ENCODE data around the gene NECTIN2.

NECTIN2 gene

GRCh38 chr19:44871809-44872208, 25.7 kb downstream of the NECTIN2 start:
- no peaks in the 10 kb centered on the region for H3K36me3 ChIP-seq (ENCODE audit: insufficient read depth)
- no peak overlapping the region for H3K4me2 ChIP-seq
- H2AFZ ChIP-seq (ENCODE audit: low read depth) = no peak overlapping the region
- H4K20me1 ChIP-seq (ENCODE audit: insufficient read depth) = no peaks in the 10 kb centered on the region
- no peak overlapping the region for H3K4me3 ChIP-seq (IDR thresholded peaks at IDR 0.05; ENCODE audit: insufficient read depth, low read depth, low read length)
- H3K79me2 ChIP-seq (ENCODE audit: insufficient read depth, low read depth) = no peaks in the 10 kb centered on the region
- no peaks in the 10 kb centered on the region for H3K4me1 ChIP-seq (ENCODE audit: low read depth, poor library complexity, severe bottlenecking)
- TF ChIP-seq CTCF (conservative IDR thresholded peaks at IDR 0.05; ENCODE audit: low read depth, low read length) = no peak
- no peak overlapping the region for H3K27ac ChIP-seq
- H3K9ac ChIP-seq = no peak overlapping the region
- H3K27me3 ChIP-seq (ENCODE audit: insufficient read depth, low read depth) = no peaks in the 10 kb centered on the region

- Histone ChIP-seq H2AFZ (ENCODE audit: low read depth) (no peak overlapping the region), H4K20me1 (ENCODE audit: insufficient read depth) (no peaks in the 10 kb centered on the region), H3K4me3 (IDR thresholded peaks at IDR 0.05; ENCODE audit: insufficient read depth, low read depth, low read length) (no peak overlapping the region), H3K4me2 (no peak overlapping the region), H3K9ac (no peak overlapping the region), H3K27ac (no peak overlapping the region), H3K79me2 (ENCODE audit: insufficient read depth, low read depth) (no peaks in the 10 kb centered on the region), H3K27me3 (ENCODE audit: insufficient read depth, low read depth) (no peaks in the 10 kb centered on the region), H3K36me3 (ENCODE audit: insufficient read depth) (no peaks in the 10 kb centered on the region), H3K4me1 (ENCODE audit: low read depth, poor library complexity, severe bottlenecking) (peaks cover 7% of the 10 kb centered on the region)
- TF ChIP-seq CTCF (conservative IDR thresholded peaks at IDR 0.05; ENCODE audit: low read depth, low read length) = no peak
Observed at GRCh38 chr19:44872661-44873060, 26.6 kb downstream of the NECTIN2 start.

GRCh38 chr19:44874317-44874716, 28.2 kb downstream of the NECTIN2 start:
- Histone ChIP-seq H4K20me1 (ENCODE audit: insufficient read depth) (no peaks in the 10 kb centered on the region), H3K79me2 (ENCODE audit: insufficient read depth, low read depth) (no peaks in the 10 kb centered on the region), H2AFZ (ENCODE audit: low read depth) (no peak overlapping the region), H3K4me2 (no peak overlapping the region), H3K27ac (no peak overlapping the region), H3K4me1 (ENCODE audit: low read depth, poor library complexity, severe bottlenecking) (peaks cover 7% of the 10 kb centered on the region), H3K4me3 (IDR thresholded peaks at IDR 0.05; ENCODE audit: insufficient read depth, low read depth, low read length) (no peak overlapping the region), H3K27me3 (ENCODE audit: insufficient read depth, low read depth) (no peaks in the 10 kb centered on the region), H3K36me3 (ENCODE audit: insufficient read depth) (no peaks in the 10 kb centered on the region), H3K9ac (no peak overlapping the region)
- no peak for TF ChIP-seq CTCF (conservative IDR thresholded peaks at IDR 0.05; ENCODE audit: low read depth, low read length)

- no peaks in the 10 kb centered on the region for H3K36me3 ChIP-seq (ENCODE audit: insufficient read depth)
- no peak overlapping the region for H3K27ac ChIP-seq
- H3K27me3 ChIP-seq (ENCODE audit: insufficient read depth, low read depth) = no peaks in the 10 kb centered on the region
- no peak overlapping the region for H3K4me3 ChIP-seq (IDR thresholded peaks at IDR 0.05; ENCODE audit: insufficient read depth, low read depth, low read length)
- no peak for TF ChIP-seq CTCF (conservative IDR thresholded peaks at IDR 0.05; ENCODE audit: low read depth, low read length)
- H3K79me2 ChIP-seq (ENCODE audit: insufficient read depth, low read depth) = no peaks in the 10 kb centered on the region
- peaks cover 7% of the 10 kb centered on the region for H3K4me1 ChIP-seq (ENCODE audit: low read depth, poor library complexity, severe bottlenecking)
- no peak overlapping the region for H2AFZ ChIP-seq (ENCODE audit: low read depth)
- H3K9ac ChIP-seq = no peak overlapping the region
- no peak overlapping the region for H3K4me2 ChIP-seq
- H4K20me1 ChIP-seq (ENCODE audit: insufficient read depth) = no peaks in the 10 kb centered on the region
Observed at GRCh38 chr19:44875666-44876451, 29.8 kb downstream of the NECTIN2 start.

Data from KMS-11 (cell line).